Measurements from ENCODE around the gene ABCA13. TPM values are rescaled to one million over a fixed set of nuclear protein-coding genes. Genes with fewer than 3 reads are reported as not detected.

Gene ABCA13
- total RNA-seq, 3 donors from 2014 or later (not counting 1 experiment from before 2014, with no cell fraction given) = 0.05 to 0.09 TPM; not detected in 1

- no peak for DNase-seq
- intact Hi-C loops (cut with micrococcal nuclease) = no loop called here
- Mint-ChIP-seq H3K27me3 (ENCODE audit: low read depth in 2 of 2) (peaks cover 0 to 3% of the 10 kb centered on the region in 2 donors), H3K4me3 (no peak overlapping the region), H3K4me1 (peaks cover 7 to 12% of the 10 kb centered on the region in 2 donors), H3K27ac (no peak overlapping the region), H3K9me3 (no peaks in the 10 kb centered on the region), H3K36me3 (no peaks in the 10 kb centered on the region)
- H3K27ac ChIP-seq (ENCODE audit: low read length) = no peak overlapping the region
- no peaks in the 10 kb centered on the region for H3K9me3 ChIP-seq (ENCODE audit: control insufficient read depth, insufficient read depth, low read length)
- no peak for ATAC-seq
- 21% methylated on average over 3 of the region's 3 CpGs for WGBS (ENCODE audit: insufficient coverage)
- no peak overlapping the region for H3K4me3 ChIP-seq (ENCODE audit: low read length)
- no peaks in the 10 kb centered on the region for H3K4me1 ChIP-seq (ENCODE audit: control insufficient read depth, insufficient read depth, low read length)
- no peaks in the 10 kb centered on the region for H3K36me3 ChIP-seq (ENCODE audit: control insufficient read depth, insufficient read depth, low read length)
- no peaks in the 10 kb centered on the region for H3K27me3 ChIP-seq (ENCODE audit: control insufficient read depth, insufficient read depth, low read length)
- no peak for TF ChIP-seq CTCF (IDR thresholded peaks at IDR 0.05)
Measured at GRCh38 chr7:48139459-48139858, 31.8 kb upstream of the ABCA13 start.

- Mint-ChIP-seq H3K9me3 (no peaks in the 10 kb centered on the region), H3K27ac (no peak overlapping the region), H3K4me1 (peaks cover 7 to 12% of the 10 kb centered on the region in 2 donors), H3K4me3 (no peak overlapping the region), H3K36me3 (no peaks in the 10 kb centered on the region), H3K27me3 (ENCODE audit: low read depth in 2 of 2) (peaks cover 0 to 4% of the 10 kb centered on the region in 2 donors)
- WGBS (ENCODE audit: insufficient coverage) = 69% methylated on average over 7 of the region's 7 CpGs
- no peak overlapping the region for H3K27ac ChIP-seq (ENCODE audit: low read length)
- intact Hi-C loops (cut with micrococcal nuclease) = no loop called here
- no peaks in the 10 kb centered on the region for H3K36me3 ChIP-seq (ENCODE audit: control insufficient read depth, insufficient read depth, low read length)
- DNase-seq (no peak), ATAC-seq (no peak)
- H3K4me1 ChIP-seq (ENCODE audit: control insufficient read depth, insufficient read depth, low read length) = no peaks in the 10 kb centered on the region
- H3K4me3 ChIP-seq (ENCODE audit: low read length) = no peak overlapping the region
- H3K9me3 ChIP-seq (ENCODE audit: control insufficient read depth, insufficient read depth, low read length) = no peaks in the 10 kb centered on the region
- H3K27me3 ChIP-seq (ENCODE audit: control insufficient read depth, insufficient read depth, low read length) = no peaks in the 10 kb centered on the region
- no peak for TF ChIP-seq CTCF (IDR thresholded peaks at IDR 0.05)
Measured at GRCh38 chr7:48140001-48140681, 31.1 kb upstream of the ABCA13 start.

- intact Hi-C loops (cut with micrococcal nuclease) = no loop called here
- peaks cover 7 to 12% of the 10 kb centered on the region in 2 donors for H3K4me1 Mint-ChIP-seq
Measured at GRCh38 chr7:48141521-48141920, 29.7 kb upstream of the ABCA13 start.

More at GRCh38 chr7:48141521-48141920, 29.7 kb upstream of the ABCA13 start:
- no peak for DNase-seq
- no peaks in the 10 kb centered on the region for H3K36me3 ChIP-seq (ENCODE audit: control insufficient read depth, insufficient read depth, low read length)
- 100% methylated on average over 1 of the region's 1 CpG for WGBS (ENCODE audit: insufficient coverage)
- no peak for ATAC-seq
- no peak for TF ChIP-seq CTCF (IDR thresholded peaks at IDR 0.05)
- H3K4me3 ChIP-seq (ENCODE audit: low read length) = no peak overlapping the region
- H3K27me3 ChIP-seq (ENCODE audit: control insufficient read depth, insufficient read depth, low read length) = no peaks in the 10 kb centered on the region
- Mint-ChIP-seq H3K4me3 (no peak overlapping the region), H3K36me3 (no peaks in the 10 kb centered on the region), H3K27ac (no peak overlapping the region), H3K9me3 (no peaks in the 10 kb centered on the region), H3K27me3 (ENCODE audit: low read depth in 2 of 2) (peaks cover 5 to 9% of the 10 kb centered on the region in 2 donors)
- H3K9me3 ChIP-seq (ENCODE audit: control insufficient read depth, insufficient read depth, low read length) = no peaks in the 10 kb centered on the region
- H3K27ac ChIP-seq (ENCODE audit: low read length) = no peak overlapping the region
- H3K4me1 ChIP-seq (ENCODE audit: control insufficient read depth, insufficient read depth, low read length) = no peaks in the 10 kb centered on the region

All from natural killer cell (primary cell).